Mesodermal cell (in vitro differentiated cells): ENCODE data around the gene CEP112.
"Not testable (repeated sequence)": the region's sequence is repeated elsewhere in the genome, so short reads cannot be mapped to it uniquely, and the experiment has no call there.

Experiments
- H3K27ac ChIP-seq: 2 replicates; pipeline ENCODE4 v1.7.0; 2013; ENCODE audit warnings: mild to moderate bottlenecking, low read depth, low read length, moderate library complexity; ENCODE audit not compliant: severe bottlenecking
- H3K36me3 ChIP-seq: 2 replicates; pipeline ENCODE4 v1.7.1; 2013; ENCODE audit warnings: mild to moderate bottlenecking, low read length, moderate library complexity; ENCODE audit not compliant: control insufficient read depth, insufficient read depth
- H3K4me1 ChIP-seq: one replicate; pipeline ENCODE4 v1.7.1; 2013; ENCODE audit warnings: mild to moderate bottlenecking, low read length; ENCODE audit not compliant: insufficient read depth, control insufficient read depth, poor library complexity, severe bottlenecking
- H3K4me3 ChIP-seq: 2 replicates; pipeline ENCODE4 v1.7.0; 2013; ENCODE audit warnings: low read length, control low read depth, mild to moderate bottlenecking; ENCODE audit not compliant: insufficient read depth, poor library complexity, severe bottlenecking; ENCODE audit errors: extremely low read depth
- H3K9me3 ChIP-seq: 2 replicates; pipeline ENCODE4 v1.7.1; 2013; ENCODE audit warnings: mild to moderate bottlenecking, low read length, moderate library complexity; ENCODE audit not compliant: control insufficient read depth
- WGBS, 2 experiments: methylation state at CpG; one replicate each; pipeline ENCODE4 v1.1.5; 2013; ENCODE audit warnings: missing lambda C conversion rate in 2 of 2; ENCODE audit not compliant: insufficient coverage in 2 of 2; 5-methylcytosine and 5-hydroxymethylcytosine counted together

Gene CEP112

DNA sequence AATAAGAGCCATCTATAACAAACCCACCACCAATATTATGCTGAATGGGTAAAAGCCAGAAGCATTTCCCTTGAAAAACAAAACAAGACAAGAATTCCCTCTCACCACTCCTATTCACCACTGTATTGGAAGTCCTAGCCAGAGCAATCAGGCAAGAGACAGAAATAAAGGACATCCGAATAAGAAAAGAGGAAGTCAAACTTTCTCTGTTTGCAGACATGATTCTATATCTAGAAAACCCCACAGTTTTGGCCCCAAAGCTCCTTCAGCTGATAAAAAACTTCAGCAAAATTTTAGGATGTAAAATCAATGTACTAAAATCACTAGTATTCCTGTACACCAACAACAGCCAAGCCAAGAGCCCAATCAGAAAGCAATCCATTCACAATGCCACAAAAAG lies 358.7 kb downstream of the CEP112 start:
- no peaks in the 10 kb centered on the region for H3K4me1 ChIP-seq
- H3K27ac ChIP-seq: no peak overlapping the region
- no peak overlapping the region for H3K4me3 ChIP-seq
- H3K9me3 ChIP-seq: peaks cover 12% of the 10 kb centered on the region
- no peaks in the 10 kb centered on the region for H3K36me3 ChIP-seq
- 63 to 100% methylated on average over 1 of the region's 1 CpG for WGBS, 2 experiments

GRCh38 chr17:65830356-65830755 lies 361.6 kb downstream of the CEP112 start:
- no peak overlapping the region for H3K27ac ChIP-seq
- peaks cover 12% of the 10 kb centered on the region for H3K9me3 ChIP-seq
- H3K4me1 ChIP-seq: no peaks in the 10 kb centered on the region
- H3K36me3 ChIP-seq: no peaks in the 10 kb centered on the region
- 100% methylated on average over 1 to 2 of the region's 2 CpGs for WGBS, 2 experiments
- H3K4me3 ChIP-seq: no peak overlapping the region

GRCh38 chr17:65826577-65826976 lies 365.4 kb downstream of the CEP112 start:
- not testable (repeated sequence) for H3K27ac ChIP-seq, H3K36me3 ChIP-seq, H3K9me3 ChIP-seq, H3K4me3 ChIP-seq, H3K4me1 ChIP-seq
- 95% methylated on average over 2 of the region's 2 CpGs; no CpG with 5 or more reads in 1 of the 2 experiments for WGBS, 2 experiments

DNA sequence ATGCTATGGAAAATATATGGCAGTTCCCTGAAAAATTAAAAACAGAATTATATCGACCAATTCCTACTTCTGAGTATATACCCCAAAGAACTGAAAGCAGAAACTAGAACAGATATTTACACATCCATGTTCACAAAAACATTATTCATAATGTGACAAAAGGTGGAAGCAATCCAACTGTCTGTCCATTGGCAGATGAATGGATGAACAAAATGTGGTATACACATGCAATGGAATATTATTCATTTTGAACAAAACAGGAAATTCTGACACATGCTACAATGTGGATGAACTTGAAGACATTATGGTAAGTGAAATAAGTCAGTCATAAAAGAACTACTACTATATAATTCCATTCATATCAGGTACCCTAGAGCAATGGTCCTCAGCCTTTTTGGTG lies 367.0 kb downstream of the CEP112 start:
- H3K4me1 ChIP-seq: no peaks in the 10 kb centered on the region
- no peaks in the 10 kb centered on the region for H3K36me3 ChIP-seq
- H3K27ac ChIP-seq: no peak overlapping the region
- peaks cover 3% of the 10 kb centered on the region for H3K9me3 ChIP-seq
- no peak overlapping the region for H3K4me3 ChIP-seq
- WGBS, 2 experiments: no CpG with 5 or more reads among the region's 1 CpG

GRCh38 chr17:65823713-65824112 lies 368.2 kb downstream of the CEP112 start:
- no peaks in the 10 kb centered on the region for H3K36me3 ChIP-seq
- H3K9me3 ChIP-seq: peaks cover 3% of the 10 kb centered on the region
- no peaks in the 10 kb centered on the region for H3K4me1 ChIP-seq
- H3K27ac ChIP-seq: no peak overlapping the region
- H3K4me3 ChIP-seq: no peak overlapping the region

GRCh38 chr17:65820811-65821210 lies 371.1 kb downstream of the CEP112 start:
- Histone ChIP-seq H3K4me1 (no peaks in the 10 kb centered on the region), H3K4me3 (no peak overlapping the region), H3K9me3 (peaks cover 3% of the 10 kb centered on the region), H3K27ac (no peak overlapping the region), H3K36me3 (no peaks in the 10 kb centered on the region)
- WGBS, 2 experiments: no CpG with 5 or more reads among the region's 2 CpGs

DNA sequence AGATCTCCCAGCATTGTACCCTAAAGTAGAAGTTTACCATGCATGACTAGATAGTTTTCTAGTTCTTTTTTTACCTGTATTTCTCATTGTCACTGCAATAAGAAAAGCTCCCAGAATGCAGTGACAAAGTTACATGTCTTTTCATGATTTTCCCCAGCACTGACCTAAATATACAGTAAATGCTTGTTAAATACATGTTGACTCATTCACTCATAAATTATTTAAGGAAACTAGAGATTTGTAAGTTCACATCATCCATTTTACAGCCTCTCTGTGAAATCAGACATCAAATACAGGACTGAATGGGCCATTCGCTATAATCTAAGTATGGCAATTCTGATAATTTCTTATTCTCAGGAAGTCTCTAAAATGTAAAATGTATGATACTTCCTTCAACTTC lies 371.6 kb downstream of the CEP112 start:
- Histone ChIP-seq H3K9me3 (peaks cover 3% of the 10 kb centered on the region), H3K4me3 (no peak overlapping the region), H3K36me3 (no peaks in the 10 kb centered on the region), H3K4me1 (no peaks in the 10 kb centered on the region), H3K27ac (no peak overlapping the region)
- WGBS, 2 experiments: no CpG with 5 or more reads among the region's 1 CpG

DNA sequence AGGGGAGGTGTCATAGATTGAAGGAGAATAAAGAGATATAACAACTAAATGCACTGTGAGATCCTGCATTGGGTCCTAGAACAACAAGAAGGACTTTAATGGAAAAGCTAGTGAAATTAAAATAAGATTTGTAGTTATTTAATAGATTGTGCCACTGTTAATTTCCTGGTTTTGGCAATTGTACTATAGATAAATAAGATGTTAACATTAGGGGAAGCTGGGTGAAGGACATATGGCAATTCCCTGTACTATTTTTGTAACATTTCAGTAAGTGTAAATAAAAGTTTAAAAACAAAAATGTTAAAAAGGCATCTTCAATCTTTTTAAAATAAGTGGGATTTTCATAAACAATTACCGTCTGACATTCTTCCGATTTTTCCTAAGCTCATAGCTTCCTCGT lies 372.1 kb downstream of the CEP112 start:
- 39% methylated on average over 3 of the region's 3 CpGs for WGBS, 2 experiments
- Histone ChIP-seq H3K4me3 (no peak overlapping the region), H3K4me1 (no peaks in the 10 kb centered on the region), H3K9me3 (peaks cover 3% of the 10 kb centered on the region), H3K36me3 (no peaks in the 10 kb centered on the region), H3K27ac (no peak overlapping the region)

GRCh38 chr17:65817951-65818350 lies 374.0 kb downstream of the CEP112 start:
- Histone ChIP-seq H3K36me3 (no peaks in the 10 kb centered on the region), H3K4me3 (no peak overlapping the region), H3K4me1 (no peaks in the 10 kb centered on the region), H3K9me3 (no peaks in the 10 kb centered on the region), H3K27ac (no peak overlapping the region)
- WGBS, 2 experiments: 80 to 100% methylated on average over 1 to 2 of the region's 4 CpGs

DNA sequence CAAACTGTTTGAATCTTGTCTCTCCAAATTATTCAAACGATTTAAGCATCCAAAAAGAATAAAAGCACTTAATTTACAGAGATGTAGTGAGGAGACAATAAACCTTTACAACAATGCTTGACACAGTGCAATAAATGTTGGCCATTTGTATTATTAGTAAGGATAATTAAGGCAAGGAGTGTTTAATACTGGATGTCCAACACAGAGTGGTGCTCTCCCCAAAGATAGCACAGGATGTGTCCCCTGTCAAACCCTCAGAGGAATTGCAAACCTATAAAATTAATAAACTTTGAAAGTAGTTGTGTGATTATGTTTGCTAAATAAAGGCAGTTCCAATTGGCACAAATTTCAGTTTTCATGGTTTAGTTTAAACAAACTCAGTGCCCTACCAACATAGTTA lies 377.5 kb downstream of the CEP112 start:
- no CpG with 5 or more reads among the region's 1 CpG for WGBS, 2 experiments
- H3K36me3 ChIP-seq: no peaks in the 10 kb centered on the region
- no peak overlapping the region for H3K27ac ChIP-seq

GRCh38 chr17:65813306-65813705 lies 378.6 kb downstream of the CEP112 start:
- 71 to 83% methylated on average over 1 of the region's 3 CpGs for WGBS, 2 experiments

More for the DNA sequence above, 377.5 kb downstream of the CEP112 start:
- Histone ChIP-seq H3K4me3 (no peak overlapping the region), H3K4me1 (no peaks in the 10 kb centered on the region), H3K9me3 (peaks cover 2% of the 10 kb centered on the region)

DNA sequence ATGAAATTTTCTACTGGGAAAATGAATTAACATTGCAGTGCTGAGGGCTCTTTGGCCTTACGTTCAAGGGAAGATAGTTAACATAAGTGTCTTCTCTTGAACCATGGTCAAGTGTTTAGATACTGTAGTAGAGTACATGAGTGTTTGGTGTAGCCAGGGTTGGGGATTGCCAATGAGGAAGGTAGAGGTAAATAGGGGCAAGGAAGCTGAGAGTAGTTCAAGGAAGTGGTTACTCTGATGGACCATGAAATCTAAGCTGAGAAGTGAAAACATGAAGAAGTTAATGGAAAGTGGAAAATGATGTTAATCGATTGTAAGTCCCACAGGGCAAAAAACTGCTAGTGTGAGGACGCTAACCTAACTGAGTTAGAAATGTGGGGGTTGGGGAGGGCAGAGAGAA lies 380.9 kb downstream of the CEP112 start:
- Histone ChIP-seq H3K36me3 (no peaks in the 10 kb centered on the region), H3K9me3 (peaks cover 19% of the 10 kb centered on the region), H3K4me3 (no peak overlapping the region), H3K4me1 (no peaks in the 10 kb centered on the region), H3K27ac (no peak overlapping the region)
- 54 to 67% methylated on average over 3 of the region's 3 CpGs for WGBS, 2 experiments

More at GRCh38 chr17:65813306-65813705, 378.6 kb downstream of the CEP112 start:
- Histone ChIP-seq H3K4me3 (no peak overlapping the region), H3K27ac (no peak overlapping the region), H3K9me3 (peaks cover 14% of the 10 kb centered on the region), H3K4me1 (no peaks in the 10 kb centered on the region), H3K36me3 (no peaks in the 10 kb centered on the region)
